NB4 (cell line): ENCODE data around the gene PCAT7.

Source experiments
- DNase-seq: peaks from one replicate; pipeline ENCODE4 v3.0.0; 2010; ENCODE audit warnings: low read depth
- H3K4me3 ChIP-seq: one replicate; pipeline ENCODE4 v1.5.1; 2011; ENCODE audit warnings: mild to moderate bottlenecking, low read depth, low read length, moderate library complexity
- CTCF ChIP-seq: IDR thresholded peaks from one replicate; pipeline ENCODE4 v1.5.1; 2012; ENCODE audit warnings: low read depth, low read length
- MAX ChIP-seq: IDR thresholded peaks from 2 replicates; pipeline ENCODE4 v1.6.1; 2011; ENCODE audit warnings: low read depth, low read length
- MYC ChIP-seq: IDR thresholded peaks from 2 replicates; pipeline ENCODE4 v1.6.1; 2011; ENCODE audit warnings: low read depth, low read length
- POLR2A ChIP-seq: IDR thresholded peaks from 2 replicates; pipeline ENCODE4 v1.6.1; 2011; ENCODE audit warnings: mild to moderate bottlenecking; ENCODE audit not compliant: insufficient read length; ENCODE audit errors: extremely low read depth

The PCAT7 gene

GRCh38 chr9:94517254-94517653 is 37.6 kb upstream of the PCAT7 start:
- H3K4me3 ChIP-seq = no peak overlapping the region
- no peak for DNase-seq
- TF ChIP-seq POLR2A (no peak), MYC (no peak), CTCF (no peak), MAX (no peak)

- DNase-seq = no peak
- TF ChIP-seq MAX = no peak
- no peak for TF ChIP-seq POLR2A
- TF ChIP-seq CTCF = no peak
- no peak for TF ChIP-seq MYC
- no peak overlapping the region for H3K4me3 ChIP-seq
Measured at GRCh38 chr9:94525396-94526035, 29.4 kb upstream of the PCAT7 start.

- DNase-seq = no peak
- H3K4me3 ChIP-seq = no peak overlapping the region
- TF ChIP-seq MYC (no peak), MAX (no peak), POLR2A (no peak), CTCF (no peak)
Measured at GRCh38 chr9:94526271-94526670, 28.6 kb upstream of the PCAT7 start.

- no peak for TF ChIP-seq CTCF
- no peak for TF ChIP-seq MAX
- no peak for TF ChIP-seq POLR2A
- no peak for TF ChIP-seq MYC
- H3K4me3 ChIP-seq = no peak overlapping the region
- no peak for DNase-seq
Measured at GRCh38 chr9:94526951-94527350, 27.9 kb upstream of the PCAT7 start.

GRCh38 chr9:94528886-94529285 is 26.0 kb upstream of the PCAT7 start:
- TF ChIP-seq POLR2A (no peak), CTCF (no peak), MAX (no peak), MYC (no peak)
- no peak overlapping the region for H3K4me3 ChIP-seq
- no peak for DNase-seq

- DNase-seq = no peak
- no peak for TF ChIP-seq MYC
- TF ChIP-seq POLR2A = no peak
- no peak for TF ChIP-seq MAX
- TF ChIP-seq CTCF = no peak
Measured at GRCh38 chr9:94533155-94533554, 21.7 kb upstream of the PCAT7 start.

More at GRCh38 chr9:94533155-94533554, 21.7 kb upstream of the PCAT7 start:
- no peak overlapping the region for H3K4me3 ChIP-seq
